Tibial nerve (tissue), 4 donors: ENCODE results near the gene GLRX.

Experiments used
- CTCF ChIP-seq, 5 experiments: fragments of 200-600 bp in 3 of 5; fragments of 450-650 bp in 2 of 5; sonication (generic) in 3 of 5; IDR thresholded peaks; one replicate each; pipeline ENCODE4 v1.5.1; 2016 to 2019; ENCODE audit warnings: antibody characterized with exemption in 5 of 5, mild to moderate bottlenecking in 3 of 5, moderate library complexity in 2 of 5
- EP300 ChIP-seq, 2 donors: sonication (generic); formaldehyde crosslinking; IDR thresholded peaks; one replicate each; pipeline ENCODE4 v1.6.1; 2017; ENCODE audit warnings: antibody characterized with exemption in 2 of 2, mild to moderate bottlenecking in 1 of 2
- POLR2A ChIP-seq, 2 donors: fragments of 450-650 bp; IDR thresholded peaks; one replicate each; pipeline ENCODE4 v1.6.1; 2017; ENCODE audit warnings: antibody characterized with exemption in 2 of 2, mild to moderate bottlenecking in 2 of 2, moderate library complexity in 2 of 2

DNA sequence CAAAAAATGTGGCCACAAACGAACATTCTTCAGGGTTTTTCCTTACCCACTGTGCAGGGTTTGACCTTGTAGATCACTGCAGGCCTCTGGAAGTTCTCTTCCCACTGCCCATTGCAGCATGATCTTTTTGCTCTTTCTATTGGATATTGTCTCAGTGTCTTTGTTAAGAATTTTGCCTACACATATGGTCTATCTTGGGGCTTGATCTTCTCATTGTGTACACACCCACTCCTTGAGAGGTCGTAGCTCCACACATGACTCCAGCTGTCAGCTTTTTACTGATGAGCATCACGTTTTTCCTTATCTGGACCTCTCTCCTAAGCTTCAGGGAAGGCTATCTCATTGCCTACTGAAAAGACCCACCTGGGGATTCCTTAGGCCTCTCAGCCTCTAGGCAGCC, 3.0 kb upstream of the GLRX start:
- TF ChIP-seq POLR2A (IDR thresholded peaks at IDR 0.05), result no peak
- no peak for TF ChIP-seq CTCF (IDR thresholded peaks at IDR 0.05)
- TF ChIP-seq EP300 (IDR thresholded peaks at IDR 0.05), result no peak
